CD8-positive, alpha-beta memory T cell (primary cell): ENCODE data around the gene CCDC97. TPM values are rescaled to one million over a fixed set of nuclear protein-coding genes. Genes with fewer than 3 reads are reported as not detected.

Source experiments
- CTCF ChIA-PET: fragments of 350-600 bp; sonication (Branson Sonifier 250); formaldehyde crosslinking; loops from one replicate; lab custom pipeline; 2021; ENCODE audit warnings: antibody characterized with exemption; lab: Charles Lee
- POLR2A ChIA-PET: fragments of 350-600 bp; sonication (Branson Sonifier 250); formaldehyde crosslinking; loops from one replicate; lab custom pipeline; 2021; ENCODE audit warnings: antibody characterized with exemption; lab: Charles Lee
- DNase-seq, 5 donors: peaks; one replicate each; pipeline versions ENCODE4 v3.0.0 to v3.0.0-alpha.2; 2020 to 2022; ENCODE audit warnings: mixed read lengths in 1 of 5
- H3K27ac ChIP-seq: one replicate; pipeline ENCODE4 v1.7.0; 2013; ENCODE audit warnings: low read depth, mild to moderate bottlenecking, low read length, moderate library complexity
- H3K27me3 ChIP-seq: 2 replicates; pipeline ENCODE4 v1.7.0; 2013; ENCODE audit warnings: low read length, mild to moderate bottlenecking; ENCODE audit not compliant: insufficient read depth, poor library complexity, severe bottlenecking
- H3K36me3 ChIP-seq: 2 replicates; pipeline ENCODE4 v1.7.0; 2013; ENCODE audit warnings: mild to moderate bottlenecking, low read length, moderate library complexity; ENCODE audit not compliant: insufficient read depth
- H3K4me1 ChIP-seq: 2 replicates; pipeline ENCODE4 v1.7.0; 2013; ENCODE audit warnings: mild to moderate bottlenecking, low read length, moderate library complexity; ENCODE audit not compliant: insufficient read depth
- H3K4me3 ChIP-seq: 2 replicates; pipeline ENCODE4 v1.7.0; 2013; ENCODE audit warnings: mild to moderate bottlenecking, low read length
- H3K9me3 ChIP-seq: 2 replicates; pipeline ENCODE4 v1.7.0; 2013; ENCODE audit warnings: mild to moderate bottlenecking, low read length
- H3K27ac Mint-ChIP-seq, 8 donors: one replicate each; pipeline ENCODE4 v1.8.0; 2020 to 2021; ENCODE audit warnings: mixed read lengths in 8 of 8, mild to moderate bottlenecking in 6 of 8, inconsistent platforms in 3 of 8, moderate library complexity in 3 of 8
- H3K27me3 Mint-ChIP-seq, 2 donors: one replicate each; pipeline ENCODE4 v1.8.0; 2020 to 2021; ENCODE audit warnings: mixed read lengths in 2 of 2, mild to moderate bottlenecking in 1 of 2, moderate library complexity in 1 of 2
- H3K36me3 Mint-ChIP-seq, 3 donors: one replicate each; pipeline ENCODE4 v1.8.0; 2020 to 2021; ENCODE audit warnings: mixed read lengths in 3 of 3, inconsistent platforms in 1 of 3, mild to moderate bottlenecking in 1 of 3
- H3K4me1 Mint-ChIP-seq, 3 donors: one replicate each; pipeline ENCODE4 v1.8.0; 2020 to 2021; ENCODE audit warnings: mixed read lengths in 3 of 3, inconsistent platforms in 1 of 3, mild to moderate bottlenecking in 1 of 3
- H3K4me3 Mint-ChIP-seq, 7 donors: one replicate each; pipeline ENCODE4 v1.8.0; 2020 to 2021; ENCODE audit warnings: mixed read lengths in 7 of 7, mild to moderate bottlenecking in 6 of 7, moderate library complexity in 4 of 7, inconsistent platforms in 2 of 7
- H3K9me3 Mint-ChIP-seq, 5 donors: one replicate each; pipeline ENCODE4 v1.8.0; 2020 to 2022; ENCODE audit warnings: mixed read lengths in 5 of 5, mild to moderate bottlenecking in 3 of 5, moderate library complexity in 2 of 5, inconsistent platforms in 1 of 5
- polyA plus RNA-seq: library from polyadenylated mRNA; unstranded; fragments of 300-500 nt; fragmentation: Illumina TruSeq; gene quantifications from one replicate; pipeline ENCODE4 v1.2.3, GENCODE V29; 2021
- total RNA-seq, 2 experiments: library from RNA; stranded (reverse); gene quantifications; one replicate each; pipeline ENCODE4 v1.2.3, GENCODE V29; 2021

CCDC97 gene
- total and polyA plus RNA-seq, 3 experiments from 2014 or later, result 29.7 to 32.1 (median 31.7) TPM

DNA sequence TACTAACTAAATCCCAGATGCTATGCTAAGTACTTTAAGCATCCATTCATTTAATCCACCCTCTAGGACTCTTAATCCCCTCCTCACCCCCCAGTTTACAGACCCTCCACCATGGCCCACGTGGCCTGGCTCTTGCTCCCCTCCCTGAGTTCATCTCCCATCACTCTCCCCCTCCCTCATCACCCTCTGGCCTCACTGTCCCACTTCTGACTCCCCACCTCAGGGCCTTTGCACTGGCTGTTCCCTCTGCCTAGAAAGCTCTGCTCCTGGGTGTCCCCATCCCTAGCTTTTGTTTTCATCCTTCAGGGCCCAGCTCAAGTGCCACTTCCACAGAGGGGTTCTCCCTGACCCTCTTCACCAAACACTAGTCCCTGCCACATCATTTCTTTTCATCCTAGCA is 49.8 kb downstream of the CCDC97 start:
- ChIA-PET CTCF (interaction anchor here (1.2 to 1.5 kb wide), 2 partner anchors 8 to 52 kb away, joined by 4 read pairs; no protein-coding TSS in a partner anchor), POLR2A (no interaction called here)
- Mint-ChIP-seq H3K9me3 (no peaks in the 10 kb centered on the region), H3K4me3 (no peak overlapping the region), H3K27me3 (peaks cover 0 to 5% of the 10 kb centered on the region in 2 donors), H3K4me1 (peaks cover 54 to 69% (median 60%) of the 10 kb centered on the region in 3 donors), H3K27ac (peak overlapping the region in 2 of 8 donors; percentile 41 to 77), H3K36me3 (peaks cover 0 to 13% (median 1%) of the 10 kb centered on the region in 3 donors)
- peaks cover 60% of the 10 kb centered on the region for H3K4me1 ChIP-seq
- no peaks in the 10 kb centered on the region for H3K27me3 ChIP-seq
- H3K9me3 ChIP-seq, result no peaks in the 10 kb centered on the region
- H3K27ac ChIP-seq, result no peak overlapping the region
- H3K36me3 ChIP-seq, result no peaks in the 10 kb centered on the region
- DNase-seq, result no peak
- no peak overlapping the region for H3K4me3 ChIP-seq

DNA sequence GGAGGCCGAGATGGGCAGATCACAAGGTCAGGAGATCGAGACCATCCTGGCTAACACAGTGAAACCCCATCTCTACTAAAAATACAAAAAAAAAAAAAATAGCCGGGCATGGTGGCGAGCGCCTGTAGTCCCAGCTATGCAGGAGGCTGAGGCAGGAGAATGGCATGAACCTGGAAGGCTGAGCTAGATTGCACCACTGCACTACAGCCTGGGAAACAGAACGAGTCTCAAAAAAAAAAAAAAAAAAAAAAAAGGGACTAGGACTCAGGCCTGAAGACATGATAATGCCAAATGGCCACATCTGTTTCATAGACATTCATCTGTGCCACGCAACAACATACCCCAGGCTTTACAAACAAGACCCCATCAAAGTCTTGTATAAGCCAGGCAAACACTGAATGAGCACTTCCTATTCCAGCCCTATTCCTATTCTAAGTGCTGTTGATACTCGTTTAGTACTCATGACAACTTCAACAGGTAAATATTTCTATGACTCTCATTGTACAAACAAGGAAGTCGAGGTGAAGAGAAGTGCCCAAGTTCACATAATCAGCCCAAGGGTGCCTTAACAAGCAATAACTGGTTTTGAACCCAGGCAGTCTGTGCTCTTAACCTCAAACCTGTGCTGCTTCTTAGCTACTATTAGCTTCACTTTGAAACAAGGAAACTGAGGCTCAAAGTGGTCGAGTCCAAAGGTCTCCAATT is 52.3 kb downstream of the CCDC97 start:
- ChIA-PET POLR2A (interaction anchor here (5.1 kb wide), 1 partner anchor 10 kb away, joined by 111 read pairs; the partner anchor contains the start of gene TGFB1), CTCF (interaction anchor here (2.9 to 4.4 kb wide), 2 partner anchors 9 to 35 kb away, joined by 9 to 63 read pairs; partner anchors contain the start of gene TGFB1)
- Mint-ChIP-seq H3K36me3 (peaks cover 0 to 12% (median 1%) of the 10 kb centered on the region in 3 donors), H3K4me1 (peaks cover 34 to 54% (median 40%) of the 10 kb centered on the region in 3 donors), H3K4me3 (peak overlapping the region; percentile 49 to 98 (median 97)), H3K27ac (peak overlapping the region in 7 of 8 donors; percentile 56 to 100 (median 99)), H3K9me3 (no peaks in the 10 kb centered on the region), H3K27me3 (peaks cover 0 to 2% of the 10 kb centered on the region in 2 donors)
- H3K4me3 ChIP-seq, result no peak overlapping the region
- no peak overlapping the region for H3K27ac ChIP-seq
- no peaks in the 10 kb centered on the region for H3K27me3 ChIP-seq
- no peak for DNase-seq
- no peaks in the 10 kb centered on the region for H3K36me3 ChIP-seq
- H3K4me1 ChIP-seq, result peaks cover 37% of the 10 kb centered on the region
- H3K9me3 ChIP-seq, result no peaks in the 10 kb centered on the region

DNA sequence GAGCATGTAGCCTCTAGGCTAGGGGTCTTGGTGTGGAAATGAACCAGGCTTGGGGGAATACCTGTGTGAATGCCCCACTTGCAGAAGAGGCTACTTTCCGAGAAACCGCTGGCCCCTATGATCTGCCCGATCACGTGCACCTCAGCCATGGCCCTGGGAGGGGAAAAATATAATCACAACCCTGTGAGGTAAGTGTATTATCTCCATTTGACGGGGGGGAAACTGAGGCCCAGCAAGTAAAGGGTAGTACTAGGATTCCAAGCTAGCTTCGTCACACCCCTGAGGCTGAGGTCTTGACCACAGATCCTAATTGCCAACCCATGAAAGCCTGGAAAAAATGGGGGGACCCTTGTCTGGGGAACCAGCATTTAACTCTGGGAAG is 53.4 kb downstream of the CCDC97 start:
- Histone ChIP-seq H3K27me3 (no peaks in the 10 kb centered on the region), H3K9me3 (no peaks in the 10 kb centered on the region), H3K4me1 (peaks cover 28% of the 10 kb centered on the region), H3K4me3 (peak overlapping the region; percentile 95), H3K36me3 (no peaks in the 10 kb centered on the region), H3K27ac (peak overlapping the region; percentile 100)
- POLR2A ChIA-PET, result interaction anchor here (0.6 to 5.1 kb wide), 12 partner anchors 11 to 1173 kb away, joined by 3 to 111 read pairs (median 5); partner anchors contain the start of genes CCDC97, HNRNPUL1, SERTAD3 and SNRPA
- Mint-ChIP-seq H3K27me3 (peaks cover 0 to 2% of the 10 kb centered on the region in 2 donors), H3K4me1 (peaks cover 26 to 43% (median 29%) of the 10 kb centered on the region in 3 donors), H3K4me3 (peak overlapping the region; percentile 87 to 98 (median 97)), H3K36me3 (peaks cover 0 to 12% (median 1%) of the 10 kb centered on the region in 3 donors), H3K27ac (peak overlapping the region; percentile 99 to 100 (median 100)), H3K9me3 (no peaks in the 10 kb centered on the region)
- DNase-seq, result no peak
- CTCF ChIA-PET, result interaction anchor here (0.6 to 4.4 kb wide), 8 partner anchors 10 to 159 kb away, joined by 3 to 63 read pairs (median 4); partner anchors contain the start of gene TGFB1

DNA sequence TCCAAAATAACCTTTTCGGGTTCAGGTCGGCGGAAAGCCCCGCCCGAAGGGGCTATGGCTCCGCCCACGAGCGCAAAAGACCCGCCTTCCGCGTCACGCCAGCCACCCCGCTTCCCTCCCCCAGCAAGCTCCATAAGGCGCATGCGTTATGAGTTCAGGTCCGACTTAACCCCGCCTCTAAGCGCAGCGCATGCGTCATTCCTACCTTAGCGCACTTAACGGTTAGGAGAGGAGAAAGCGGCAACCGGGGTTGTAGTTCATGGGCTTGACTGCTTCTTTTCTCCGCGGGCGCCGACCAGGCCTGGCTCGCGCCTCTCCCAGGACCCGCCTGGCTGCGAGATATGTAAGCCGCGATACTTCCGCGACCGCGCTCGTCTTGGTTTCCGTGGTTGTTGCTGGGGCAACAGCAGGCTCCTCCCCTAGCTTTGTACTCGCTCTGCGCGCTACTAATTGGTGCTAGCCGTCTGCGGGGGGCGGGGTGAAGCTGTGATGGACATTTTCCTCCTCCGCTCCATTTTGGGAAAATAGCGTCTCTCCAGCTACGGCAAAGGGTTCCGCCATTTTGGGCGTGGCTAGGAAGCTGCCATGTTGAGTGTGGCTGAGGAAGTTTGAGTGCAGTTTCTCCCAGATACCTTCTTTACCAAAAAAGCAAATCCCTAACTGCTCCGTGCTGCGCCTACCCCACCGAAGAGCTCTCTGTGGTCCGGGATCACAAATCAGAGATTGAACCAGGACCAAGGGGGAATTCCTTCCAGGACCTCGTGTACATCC is 54.0 kb downstream of the CCDC97 start, which contains the start of gene B9D2:
Gene B9D2, minus strand, starts transcription at position 397 of the 771 bp plus-strand sequence. CDS start 630 bp downstream, outside the sequence.
- peak; percentile 96 to 99 (median 99) for DNase-seq
- H3K27ac Mint-ChIP-seq, result peak within 1 kb of the TSS; percentile 99 to 100 (median 100)
- peak within 1 kb of the TSS; percentile 87 to 98 (median 97) for H3K4me3 Mint-ChIP-seq
- ChIA-PET POLR2A (interaction anchor here (0.6 to 5.1 kb wide), 13 partner anchors 12 to 1174 kb away, joined by 3 to 111 read pairs (median 5); partner anchors contain the start of genes CCDC97, HNRNPUL1, SERTAD3 and SNRPA), CTCF (interaction anchor here (0.6 to 4.4 kb wide), 13 partner anchors 11 to 205 kb away, joined by 3 to 63 read pairs (median 4); partner anchors contain the start of gene TGFB1)
- H3K9me3 ChIP-seq, result no peaks in the 10 kb centered on the region
- peaks cover 23 to 40% (median 26%) of the 10 kb centered on the region in 3 donors for H3K4me1 Mint-ChIP-seq
- peaks cover 22% of the 10 kb centered on the region for H3K4me1 ChIP-seq
- H3K9me3 Mint-ChIP-seq, result no peaks in the 10 kb centered on the region
- H3K27me3 Mint-ChIP-seq, result peaks cover 0 to 2% of the 10 kb centered on the region in 2 donors
- peak within 1 kb of the TSS; percentile 100 for H3K27ac ChIP-seq
- peak within 1 kb of the TSS; percentile 95 for H3K4me3 ChIP-seq
- no peaks in the 10 kb centered on the region for H3K36me3 ChIP-seq
- H3K36me3 Mint-ChIP-seq, result peaks cover 0 to 12% (median 1%) of the 10 kb centered on the region in 3 donors
- no peaks in the 10 kb centered on the region for H3K27me3 ChIP-seq

DNA sequence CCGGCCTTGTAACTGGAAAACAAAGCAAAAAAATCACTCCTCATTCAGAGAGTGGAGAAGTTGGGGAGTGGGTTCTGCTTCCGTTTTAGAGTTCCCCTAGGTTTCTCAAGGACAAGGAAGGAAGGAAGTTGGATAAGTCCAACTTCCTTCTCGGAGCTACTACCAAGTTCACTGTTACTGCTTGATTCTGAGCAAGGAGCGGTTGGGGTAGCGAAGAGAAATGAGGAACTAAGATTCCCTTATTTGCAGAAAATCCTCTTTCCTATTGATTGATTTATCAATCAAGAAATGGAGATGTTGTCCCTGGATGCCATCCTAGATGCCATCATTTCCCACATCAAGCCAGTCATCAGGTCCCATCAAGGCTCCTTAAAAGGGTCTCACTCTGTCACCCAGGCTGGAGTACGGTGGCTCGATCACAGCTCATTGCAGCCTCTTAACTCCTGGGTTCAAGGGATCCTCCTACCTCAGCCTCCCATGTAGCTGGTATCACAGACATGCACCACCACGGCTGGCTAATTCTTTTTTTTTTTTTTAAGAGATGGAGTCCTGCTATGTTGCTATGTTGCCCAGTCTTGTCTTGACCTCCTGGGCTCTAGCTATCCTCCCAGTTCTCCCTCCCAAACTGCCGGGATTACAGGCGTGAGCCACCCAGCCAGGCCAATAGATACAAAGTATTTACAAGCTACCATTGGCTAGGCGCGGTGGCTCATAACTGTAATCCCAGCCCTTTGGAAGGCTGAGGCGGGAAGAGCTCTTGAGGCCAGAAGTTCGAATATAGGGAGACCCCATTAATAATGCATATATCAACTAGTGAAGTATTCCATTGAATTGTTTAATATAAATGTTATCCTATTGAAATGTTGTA is 54.8 kb downstream of the CCDC97 start:
- Mint-ChIP-seq H3K4me1 (peaks cover 23 to 39% (median 26%) of the 10 kb centered on the region in 3 donors), H3K9me3 (no peaks in the 10 kb centered on the region), H3K27ac (peak overlapping the region; percentile 99 to 100 (median 100)), H3K4me3 (peak overlapping the region; percentile 87 to 98 (median 97)), H3K27me3 (no peaks in the 10 kb centered on the region), H3K36me3 (peaks cover 0 to 12% (median 1%) of the 10 kb centered on the region in 3 donors)
- H3K27me3 ChIP-seq, result no peaks in the 10 kb centered on the region
- CTCF ChIA-PET, result interaction anchor here (0.7 to 4.4 kb wide), 13 partner anchors 11 to 204 kb away, joined by 3 to 63 read pairs (median 4); partner anchors contain the start of gene TGFB1
- no peaks in the 10 kb centered on the region for H3K36me3 ChIP-seq
- POLR2A ChIA-PET, result interaction anchor here (0.5 to 5.1 kb wide), 10 partner anchors 13 to 614 kb away, joined by 3 to 111 read pairs (median 5); partner anchors contain the start of genes CCDC97, HNRNPUL1, SNRPA and TGFB1
- DNase-seq, result no peak
- H3K4me1 ChIP-seq, result peaks cover 22% of the 10 kb centered on the region
- H3K4me3 ChIP-seq, result peak overlapping the region; percentile 95
- H3K27ac ChIP-seq, result peak overlapping the region; percentile 100
- no peaks in the 10 kb centered on the region for H3K9me3 ChIP-seq

DNA sequence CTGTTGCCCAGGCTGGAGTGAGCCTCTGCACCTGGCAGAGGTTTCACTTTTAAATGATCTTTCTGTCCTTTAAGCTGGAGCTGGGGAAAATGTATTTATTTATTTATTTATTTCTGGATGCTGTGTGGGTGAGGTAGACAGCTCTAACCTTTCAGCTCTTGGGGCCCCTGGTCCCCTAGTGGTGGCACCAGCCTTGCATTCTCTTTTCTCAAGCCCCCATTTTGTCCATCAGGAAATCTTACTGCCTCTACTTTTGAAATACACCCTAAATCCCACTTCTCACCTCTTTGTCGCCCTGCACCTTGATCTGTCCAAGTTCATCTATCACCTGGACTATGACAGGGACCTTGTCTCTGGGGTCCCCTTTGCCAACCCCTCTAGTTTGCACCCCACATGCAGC is 56.1 kb downstream of the CCDC97 start:
- peak overlapping the region; percentile 45 for H3K27ac ChIP-seq
- peaks cover 0 to 12% (median 1%) of the 10 kb centered on the region in 3 donors for H3K36me3 Mint-ChIP-seq
- no peak for DNase-seq
- no peaks in the 10 kb centered on the region for H3K27me3 ChIP-seq
- H3K9me3 ChIP-seq, result no peaks in the 10 kb centered on the region
- H3K4me3 ChIP-seq, result no peak overlapping the region
- no peaks in the 10 kb centered on the region for H3K9me3 Mint-ChIP-seq
- H3K27ac Mint-ChIP-seq, result peak overlapping the region in 5 of 8 donors; percentile 5 to 70 (median 34)
- peak overlapping the region in 3 of 7 donors; percentile 25 to 63 (median 36) for H3K4me3 Mint-ChIP-seq
- H3K36me3 ChIP-seq, result no peaks in the 10 kb centered on the region
- ChIA-PET CTCF (interaction anchor here (0.7 to 4.4 kb wide), 7 partner anchors 12 to 203 kb away, joined by 3 to 63 read pairs (median 5); partner anchors contain the start of gene TGFB1), POLR2A (interaction anchor here (0.6 kb wide), 1 partner anchor 577 kb away, joined by 3 read pairs; no protein-coding TSS in a partner anchor)
- peaks cover 21% of the 10 kb centered on the region for H3K4me1 ChIP-seq
- peaks cover 23 to 36% (median 26%) of the 10 kb centered on the region in 3 donors for H3K4me1 Mint-ChIP-seq
- H3K27me3 Mint-ChIP-seq, result no peaks in the 10 kb centered on the region
